Activated CD4-positive, CD25-positive, alpha-beta regulatory T cell treated with anti-CD3 and anti-CD28 coated beads, Interleukin-2, amount 50 U/mL, for 16 hours (primary cell): ENCODE measurements around the gene NEK8.
A peak's percentile ranks its signal among the peaks of the same experiment; 100 is the strongest.

Source experiments
- DNase-seq: peaks from one replicate; pipeline ENCODE4 v3.0.0-alpha.2; 2020; ENCODE audit warnings: low read depth, low spot score

Gene NEK8

DNA sequence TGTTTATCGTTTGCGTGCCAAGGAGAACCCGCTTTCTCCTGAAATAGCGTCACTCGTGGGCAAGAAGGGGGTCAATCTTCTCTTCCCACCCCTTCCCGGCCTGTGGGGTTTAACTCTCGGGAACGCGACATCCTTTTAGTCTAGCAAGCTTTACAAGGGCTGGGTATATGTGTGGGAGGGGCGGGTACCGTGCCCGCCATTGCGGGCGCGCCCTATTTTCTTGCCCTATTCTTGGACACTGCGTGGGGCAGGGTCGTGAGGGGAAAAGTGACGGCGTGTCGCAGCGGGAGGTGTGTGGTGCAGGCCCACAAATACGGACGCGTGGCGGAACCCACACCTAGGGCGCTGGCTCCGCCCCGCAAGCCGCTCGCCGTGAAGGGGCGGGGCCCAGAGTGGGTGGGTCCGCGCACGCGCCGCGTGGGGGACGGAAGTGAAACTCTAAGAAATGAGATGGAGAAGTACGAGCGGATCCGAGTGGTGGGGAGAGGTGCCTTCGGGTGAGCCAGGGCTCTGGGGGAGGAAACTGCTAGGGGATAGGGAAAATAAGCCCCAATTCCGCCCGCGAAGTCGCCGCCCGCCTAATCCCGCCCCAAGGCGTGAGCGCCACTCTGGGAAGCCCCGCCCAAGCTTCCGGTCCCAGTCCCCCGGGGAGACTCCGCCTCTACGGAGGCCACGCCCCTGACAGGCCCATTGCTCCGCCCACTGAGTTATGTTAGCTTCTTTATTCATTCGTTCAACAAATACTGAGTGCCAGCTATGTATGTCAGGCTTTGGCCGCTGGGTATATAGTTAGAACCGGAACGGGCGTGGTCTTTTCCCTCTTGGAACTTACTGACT lies at the start of gene NEK8:
Gene NEK8, plus strand, starts transcription at position 425 of the 837 bp plus-strand sequence. Its CDS starts 26 bp downstream, at position 451.
- DNase-seq = peak; percentile 94

- no peak for DNase-seq
Measured at GRCh38 chr17:28682655-28683054, 45.9 kb upstream of the NEK8 start.

- DNase-seq = no peak
Measured at GRCh38 chr17:28684963-28685362, 43.6 kb upstream of the NEK8 start.

- DNase-seq = no peak
Measured at GRCh38 chr17:28685366-28685765, 43.2 kb upstream of the NEK8 start.

GRCh38 chr17:28686296-28686695 lies 42.3 kb upstream of the NEK8 start:
- DNase-seq = no peak

GRCh38 chr17:28688481-28688880 lies 40.1 kb upstream of the NEK8 start:
- no peak for DNase-seq

DNA sequence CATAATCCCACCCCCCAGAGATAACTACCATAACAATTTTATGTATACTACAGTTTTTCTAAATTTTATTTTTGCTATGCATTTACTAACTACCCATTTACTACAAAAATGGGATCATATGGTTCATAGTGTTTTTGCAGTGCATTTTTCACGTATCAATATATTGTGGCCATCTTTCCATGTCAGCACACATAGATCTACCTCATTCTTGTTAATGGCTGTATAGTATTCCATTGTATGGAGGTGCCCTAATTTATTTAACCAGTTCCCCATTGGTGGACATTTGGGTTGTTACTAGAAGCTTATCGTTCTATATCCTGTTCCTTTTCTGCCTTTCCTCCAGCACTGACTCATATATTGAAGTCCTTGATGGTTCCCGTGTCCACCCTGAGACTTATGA lies 39.6 kb upstream of the NEK8 start:
- DNase-seq = no peak

DNA sequence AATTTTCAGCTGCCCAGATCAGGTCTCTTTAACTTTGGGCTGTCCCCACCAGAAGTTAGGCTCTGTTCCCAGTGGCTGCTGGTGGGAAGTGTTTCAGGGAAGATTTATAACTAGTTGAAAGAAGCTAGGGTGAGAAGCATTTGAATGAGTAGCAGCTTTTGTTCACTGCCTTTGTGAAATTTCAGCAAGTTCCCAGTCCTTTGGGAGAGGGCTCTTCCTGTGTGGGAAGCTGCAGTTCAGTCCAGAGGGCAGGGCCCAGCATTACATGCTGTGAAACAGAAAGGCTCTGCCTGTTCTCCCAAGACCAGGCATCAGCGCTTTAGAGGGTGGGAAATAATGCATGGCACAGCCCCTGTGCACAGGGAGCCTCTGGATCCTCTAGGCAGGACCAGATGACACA lies 34.7 kb upstream of the NEK8 start:
- no peak for DNase-seq

GRCh38 chr17:28698253-28698941 lies 30.2 kb upstream of the NEK8 start:
- no peak for DNase-seq

DNA sequence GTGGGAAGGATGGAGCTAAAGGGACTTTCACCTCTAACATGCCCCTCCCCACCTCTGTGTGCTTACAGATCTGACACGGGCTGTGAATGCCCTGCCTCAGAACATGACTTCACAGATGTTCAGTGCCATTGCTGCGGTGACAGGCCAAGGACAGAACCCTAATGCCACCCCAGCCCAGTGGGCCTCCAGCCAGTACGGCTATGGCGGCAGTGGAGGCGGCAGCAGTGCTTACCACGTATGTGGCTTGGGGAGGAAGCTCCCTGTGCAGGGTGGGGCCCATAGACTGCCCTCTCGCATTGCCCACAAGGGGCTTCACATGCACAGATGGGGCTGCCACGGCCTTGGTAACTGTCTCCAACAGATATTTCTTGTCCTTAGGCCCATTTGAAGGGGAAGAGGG lies 28.3 kb upstream of the NEK8 start:
- DNase-seq = no peak

- no peak for DNase-seq
Measured at GRCh38 chr17:28700830-28701492, 27.6 kb upstream of the NEK8 start.

- no peak for DNase-seq
Measured at GRCh38 chr17:28702026-28702751, 26.4 kb upstream of the NEK8 start.

GRCh38 chr17:28702752-28703150 lies 25.8 kb upstream of the NEK8 start:
- no peak for DNase-seq

DNA sequence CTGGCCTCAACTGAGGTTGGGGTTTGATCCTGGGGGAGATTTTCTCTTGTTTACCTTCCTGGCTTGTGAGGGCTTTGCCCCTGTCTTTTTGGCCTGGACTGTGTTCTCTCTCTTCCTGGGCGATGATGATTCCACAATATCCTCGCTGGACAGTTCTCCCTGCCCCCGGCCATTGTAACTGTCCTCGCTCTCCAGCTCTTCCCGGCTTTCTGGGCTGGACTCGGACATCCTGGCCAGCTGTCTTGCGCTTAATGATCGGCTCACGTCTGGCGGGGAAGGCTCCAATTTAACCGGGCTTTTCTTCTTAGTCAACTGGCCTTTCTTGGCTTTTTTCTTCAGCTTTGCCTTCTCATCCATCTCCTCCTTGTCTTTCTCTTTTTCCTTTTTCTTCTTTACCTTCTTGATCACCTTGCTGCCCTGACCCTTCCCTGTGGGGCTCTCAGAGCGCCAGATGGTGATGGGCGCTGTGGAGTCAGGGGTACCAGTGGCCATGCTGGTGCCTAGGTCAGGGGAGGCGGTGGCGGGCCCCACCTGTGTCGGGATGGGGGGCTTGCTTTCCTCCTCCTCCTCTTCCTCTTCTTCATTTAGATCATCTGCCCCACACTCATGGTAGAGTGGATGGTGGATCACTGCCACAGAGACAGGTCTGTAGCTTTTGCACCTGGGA lies 24.9 kb upstream of the NEK8 start:
- no peak for DNase-seq

- DNase-seq = no peak
Measured at GRCh38 chr17:28704219-28704858, 24.2 kb upstream of the NEK8 start.

DNA sequence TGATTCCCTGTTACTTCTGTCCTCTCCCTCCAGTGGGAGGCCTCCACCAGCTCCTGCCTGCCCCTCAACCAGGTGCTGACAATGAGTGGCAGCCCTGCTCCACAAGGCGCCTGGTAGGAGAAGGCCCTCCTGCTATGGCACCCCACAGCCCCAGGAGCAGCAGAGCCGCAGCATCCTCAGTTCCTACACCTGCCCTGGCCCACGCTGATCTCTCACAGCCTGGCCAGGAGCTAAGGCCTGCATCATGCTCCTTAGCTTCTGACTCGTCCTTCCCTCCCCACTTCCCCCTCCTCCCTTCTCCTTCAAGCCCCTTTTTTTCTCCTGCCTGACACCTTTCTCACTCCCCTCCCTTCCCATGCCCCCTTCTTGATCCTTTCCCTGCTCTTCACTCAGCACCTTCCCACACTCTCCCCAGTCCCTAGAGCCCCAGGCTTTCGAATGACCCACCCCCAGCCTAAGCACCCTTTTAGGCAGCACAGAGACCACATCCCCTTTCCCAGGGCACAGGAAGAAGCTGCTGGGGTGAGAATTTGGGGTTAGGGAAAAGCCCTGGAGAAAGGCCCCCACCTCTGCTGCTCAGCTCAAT lies 23.4 kb upstream of the NEK8 start:
- DNase-seq = no peak

GRCh38 chr17:28705728-28706334 lies 22.8 kb upstream of the NEK8 start:
- no peak for DNase-seq

DNA sequence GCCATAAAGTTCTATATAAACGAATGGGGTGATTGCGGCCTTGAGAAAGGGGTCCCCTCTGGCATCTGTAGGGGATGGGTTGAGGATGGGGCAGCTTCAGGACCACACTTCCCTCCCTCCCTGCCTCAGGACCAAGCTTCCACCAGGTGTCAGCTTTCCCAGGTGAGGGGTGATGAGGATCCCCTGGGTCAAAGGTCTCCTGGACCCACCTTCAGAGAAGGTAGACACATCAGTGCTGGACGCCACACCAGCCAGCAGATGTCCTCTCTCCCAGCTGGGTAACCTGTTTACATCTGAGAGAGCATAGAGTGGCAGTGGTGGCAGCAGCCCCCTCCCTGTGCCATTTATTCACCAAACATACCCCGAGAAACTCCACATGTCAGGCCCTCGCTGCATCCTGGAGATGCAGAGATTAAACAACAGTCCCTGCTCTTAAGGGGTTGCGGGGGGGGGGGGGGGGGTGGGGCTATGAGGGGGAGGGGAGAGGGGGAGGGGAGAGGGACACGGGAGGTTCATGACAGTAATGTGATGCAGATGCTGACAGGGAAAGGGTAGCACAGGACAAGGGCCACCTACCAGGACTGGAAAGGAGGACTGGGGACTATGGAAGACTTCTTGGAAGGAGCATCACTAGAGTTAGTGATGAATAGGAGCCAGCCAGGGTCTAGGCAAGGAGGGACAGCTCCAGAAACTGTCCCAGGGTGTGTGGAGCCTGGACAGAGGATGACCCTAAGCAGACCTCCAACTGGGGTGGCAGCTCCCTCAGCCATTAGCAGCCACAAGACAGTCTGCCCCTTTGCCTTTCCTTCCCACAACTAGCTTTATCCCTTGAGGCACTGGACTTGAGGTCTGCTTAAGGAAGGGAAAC lies 21.9 kb upstream of the NEK8 start:
- no peak for DNase-seq

DNA sequence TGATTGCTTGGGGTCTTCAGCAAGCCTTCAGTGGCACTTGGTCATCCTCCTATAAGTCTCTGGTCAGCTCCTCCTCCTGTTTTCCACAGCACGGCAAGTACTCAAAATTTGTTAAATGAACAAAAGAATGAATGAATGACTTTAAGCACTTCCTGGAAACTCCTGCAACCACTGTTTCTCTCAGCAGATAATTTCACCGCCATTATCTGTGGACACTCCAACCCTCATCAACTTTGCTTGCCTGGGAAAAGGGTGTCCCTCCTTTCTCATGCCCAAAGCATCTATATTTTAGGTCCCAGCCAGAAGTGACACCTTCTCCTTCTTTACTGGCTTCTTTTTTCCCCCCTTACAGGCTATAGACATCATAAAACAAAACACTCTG lies 21.3 kb upstream of the NEK8 start:
- DNase-seq = no peak
